GM18951 (cell line): ENCODE measurements around the gene KRT26.
"Not testable (repeated sequence)": the region's sequence is repeated elsewhere in the genome, so short reads cannot be mapped to it uniquely, and the experiment has no call there.

Experiments used
- POLR2A ChIP-seq: IDR thresholded peaks from 4 replicates; pipeline ENCODE4 v1.6.1; 2011; ENCODE audit warnings: mild to moderate bottlenecking; ENCODE audit not compliant: insufficient read length, insufficient read depth; ENCODE audit errors: extremely low read depth
- in situ Hi-C: fragments of 300-500 bp; cut with MboI; formaldehyde crosslinking; loops from one replicate; pipeline ENCODE4 v1.12.0; 2022; ENCODE audit warnings: low sequenced_read_pairs, mixed read lengths, inconsistent platforms; ENCODE audit not compliant: unreplicated experiment

The KRT26 gene, protein sequence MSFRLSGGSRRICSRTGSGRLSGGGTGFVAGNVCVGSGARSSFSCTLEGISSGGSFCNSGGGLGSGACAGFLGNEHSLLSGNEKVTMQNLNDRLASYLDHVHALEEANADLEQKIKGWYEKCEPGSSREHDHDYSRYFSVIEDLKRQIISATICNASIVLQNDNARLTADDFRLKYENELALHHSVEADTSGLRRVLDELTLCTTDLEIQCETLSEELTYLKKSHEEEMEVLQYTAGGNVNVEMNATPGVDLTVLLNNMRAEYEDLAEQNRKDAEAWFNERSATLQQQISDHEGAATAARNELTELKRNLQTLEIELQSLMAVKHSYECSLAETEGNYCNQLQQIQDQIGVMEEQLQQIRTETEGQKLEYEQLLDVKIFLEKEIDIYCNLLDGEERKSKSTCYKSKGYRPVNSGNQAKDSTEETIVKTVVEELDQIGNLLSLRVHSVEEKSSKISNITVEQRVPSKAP

DNA sequence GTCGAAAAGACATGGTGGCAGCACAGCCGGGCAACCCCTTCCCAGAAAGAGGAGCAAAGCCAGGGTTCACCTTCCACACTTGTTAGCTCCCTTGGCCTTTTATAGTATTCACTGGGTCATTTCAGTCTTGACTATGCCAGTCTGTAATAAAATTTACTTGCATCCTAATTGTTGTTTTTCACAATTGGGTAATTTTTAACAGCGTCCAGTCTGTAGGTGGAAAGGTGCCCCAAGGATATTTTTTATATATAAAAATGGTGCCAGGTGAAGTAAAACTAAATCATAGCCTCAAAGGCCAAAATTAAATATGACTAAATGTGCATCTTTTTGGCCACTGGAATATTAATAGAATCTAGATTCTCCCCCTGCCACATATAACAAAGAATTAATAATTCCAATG is at the start of gene KRT26:
Gene KRT26 (minus strand): TSS at position 101 of the 400 bp plus-strand sequence. CDS start 88 bp downstream, at position 13.
- in situ Hi-C loops = no loop called here
- TF ChIP-seq POLR2A = no peak

DNA sequence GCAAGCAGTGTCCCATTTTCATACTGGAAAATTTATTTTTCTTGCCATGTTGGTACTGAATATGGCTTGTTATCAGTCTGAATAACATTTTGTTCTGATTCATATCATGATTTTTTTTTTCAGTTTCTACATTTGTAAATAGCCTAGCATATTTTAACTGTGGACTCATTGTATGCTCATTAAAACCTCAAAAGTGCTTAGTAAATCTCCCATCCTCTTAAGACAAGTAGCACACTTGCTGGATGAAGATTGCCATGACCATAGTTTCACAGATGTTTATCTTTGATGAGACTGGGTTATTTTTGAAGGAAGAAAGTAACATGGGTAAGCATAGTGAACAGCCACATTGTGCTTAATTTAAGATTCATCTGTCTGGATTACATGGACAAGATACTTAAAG is 49.5 kb upstream of the KRT26 start:
- in situ Hi-C loops = no loop called here
- no peak for TF ChIP-seq POLR2A

DNA sequence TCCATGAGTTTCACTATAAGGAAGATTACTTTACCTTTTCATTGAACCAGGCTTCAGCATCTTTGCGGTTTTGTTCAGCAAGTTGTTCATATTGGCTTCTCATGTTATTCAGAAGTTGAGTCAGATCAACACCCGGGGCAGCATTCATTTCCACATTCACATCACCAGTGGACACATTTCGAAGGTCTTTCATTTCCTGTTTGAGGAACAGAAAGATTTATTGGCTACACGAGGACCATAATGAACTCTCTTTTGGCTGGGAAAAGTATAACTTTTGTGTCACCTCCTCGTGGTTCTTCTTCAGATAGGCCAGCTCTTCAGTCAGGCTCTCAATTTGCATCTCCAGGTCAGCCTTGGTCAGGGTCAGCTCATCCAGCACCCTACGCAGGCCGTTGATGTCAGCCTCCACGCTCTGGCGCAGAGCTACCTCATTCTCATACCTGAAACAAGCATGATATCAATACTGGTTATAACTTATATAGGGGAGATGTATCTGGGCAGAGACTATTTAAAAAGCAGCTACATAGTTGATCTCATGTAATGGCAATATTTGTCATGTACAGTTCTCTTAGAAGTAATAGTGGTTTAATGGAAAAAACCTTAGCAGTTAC is 48.3 kb upstream of the KRT26 start:
- in situ Hi-C loops = no loop called here
- no peak for TF ChIP-seq POLR2A

DNA sequence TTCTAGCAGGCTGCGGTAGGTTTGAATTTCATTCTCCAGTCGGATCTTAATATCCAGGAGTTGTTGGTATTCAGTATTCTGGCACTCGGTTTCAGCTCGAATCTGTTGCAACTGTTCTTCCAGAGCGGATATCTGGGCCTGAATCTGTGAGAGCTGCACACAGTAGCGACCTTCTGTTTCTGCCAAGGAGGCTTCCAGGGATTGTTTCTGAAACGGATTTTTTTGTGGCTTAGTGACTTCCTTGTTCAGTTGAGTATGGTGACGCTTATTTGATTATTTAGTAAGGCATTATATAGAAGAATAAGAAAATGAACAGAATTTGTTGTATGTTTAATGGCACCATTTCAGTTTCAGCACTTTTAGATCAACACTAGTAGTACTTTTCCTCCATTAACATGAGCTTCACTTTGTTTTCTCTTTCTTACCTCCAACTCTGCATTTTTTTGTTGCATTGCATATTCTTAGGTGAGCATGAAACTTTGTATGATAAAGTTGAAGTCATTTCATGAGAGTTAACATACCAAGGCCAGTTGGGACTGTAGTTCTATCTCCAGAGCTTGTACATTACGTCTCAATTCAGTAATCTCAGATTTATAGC is 47.6 kb upstream of the KRT26 start:
- no peak for TF ChIP-seq POLR2A
- in situ Hi-C loops = no loop called here

DNA sequence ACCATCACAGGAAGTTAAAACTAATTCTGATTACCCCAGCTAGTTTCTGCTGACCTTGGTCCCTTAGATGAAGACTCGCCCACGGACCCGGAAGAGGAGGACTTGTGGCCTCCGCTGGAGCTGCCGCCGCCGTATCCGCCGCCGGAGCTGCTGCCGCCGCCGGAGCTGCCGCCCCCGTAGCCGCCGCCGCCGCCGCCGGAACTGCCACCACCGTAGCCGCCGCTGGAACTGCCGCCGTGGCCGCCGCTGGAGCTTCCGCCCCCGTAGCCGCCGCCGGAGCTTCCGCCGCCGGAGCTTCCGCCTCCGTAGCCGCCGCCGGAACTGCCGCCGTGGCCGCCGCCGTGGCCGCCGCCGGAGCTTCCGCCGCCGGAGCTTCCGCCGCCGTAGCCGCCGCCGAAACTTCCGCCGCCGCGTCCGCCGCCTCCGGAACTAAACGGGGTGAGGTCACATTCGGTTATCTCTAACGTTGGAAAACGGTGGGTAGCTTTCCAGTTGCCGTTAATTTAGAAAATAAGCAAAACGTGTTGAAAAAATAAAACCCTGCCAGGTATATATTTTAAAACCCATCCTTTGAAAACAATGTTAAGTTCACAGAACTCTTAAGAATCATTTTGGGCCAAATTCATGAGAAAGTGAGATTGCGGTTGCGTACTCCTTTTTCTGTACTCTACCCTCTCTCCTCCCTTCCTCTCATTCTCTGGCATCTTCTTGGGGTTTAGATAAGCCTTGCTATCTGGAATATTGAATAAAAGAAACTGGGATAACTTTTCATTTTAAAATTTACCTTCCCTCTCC is 46.9 kb upstream of the KRT26 start:
- peak; percentile 77 for TF ChIP-seq POLR2A
- in situ Hi-C loops = no loop called here

DNA sequence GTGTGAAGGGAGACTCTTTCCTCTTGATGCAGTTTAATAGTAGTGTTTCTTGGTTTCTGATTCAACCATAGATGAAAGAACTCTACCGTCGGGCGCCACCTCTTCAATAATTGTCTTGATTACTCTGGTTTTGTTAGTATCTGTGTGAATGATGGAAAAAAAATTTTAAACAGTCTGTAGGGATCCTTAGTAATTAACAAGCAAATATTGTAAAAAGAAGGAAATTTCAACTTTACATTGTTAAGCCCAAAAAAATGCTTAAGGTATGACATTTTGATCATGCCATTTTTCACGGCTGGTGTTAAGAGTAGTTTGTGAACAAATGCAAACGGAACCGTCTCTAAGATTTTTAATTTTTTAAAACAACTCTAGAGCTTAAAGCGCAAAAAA is 46.3 kb upstream of the KRT26 start:
- in situ Hi-C loops = no loop called here
- TF ChIP-seq POLR2A = no peak

DNA sequence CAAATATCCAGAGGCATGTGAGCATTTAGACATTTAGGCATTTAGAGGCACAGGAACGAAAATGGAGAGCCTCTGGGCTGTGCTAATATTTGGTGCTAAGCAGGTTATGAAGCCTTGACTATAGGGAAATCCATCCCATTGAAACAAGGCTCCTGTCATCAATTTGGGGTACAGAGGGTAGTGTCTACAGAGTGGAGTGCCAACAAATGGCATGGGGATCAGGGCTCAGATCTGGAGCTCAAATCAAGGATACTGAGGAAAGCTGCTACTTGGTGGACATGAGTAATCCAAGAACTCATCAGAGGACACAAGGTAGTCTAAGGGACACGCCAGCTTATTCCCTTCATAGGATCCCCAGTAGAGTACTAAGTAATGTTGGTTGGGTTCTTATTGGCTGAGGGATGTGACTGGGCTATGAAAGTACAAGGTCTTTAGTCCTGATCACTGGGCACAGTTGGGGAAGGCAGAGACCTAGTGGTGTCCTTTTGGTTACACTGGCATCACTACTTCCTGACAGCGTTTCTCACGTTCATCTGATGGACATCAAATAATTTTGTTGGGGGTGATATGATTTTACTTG is 45.2 kb upstream of the KRT26 start:
- in situ Hi-C loops = no loop called here
- TF ChIP-seq POLR2A = no peak

DNA sequence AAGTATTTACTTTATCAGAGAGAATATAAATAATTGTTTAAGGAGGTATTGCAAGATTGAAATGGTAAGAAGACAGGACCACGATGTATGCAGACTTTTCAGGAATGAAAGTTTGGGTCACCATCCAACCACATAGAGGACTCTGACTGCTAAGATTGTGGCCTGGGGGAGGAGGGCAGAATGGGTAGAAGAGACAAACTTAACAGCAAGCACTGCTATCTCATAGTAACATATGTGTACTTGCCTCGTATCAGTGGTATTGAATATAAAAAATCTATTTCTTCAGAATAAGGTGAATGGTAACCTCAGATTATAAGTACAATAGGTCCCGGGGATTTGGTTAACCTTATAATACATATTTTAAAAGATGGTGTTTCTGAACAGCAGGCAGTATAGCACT is 44.6 kb upstream of the KRT26 start:
- in situ Hi-C loops = no loop called here
- no peak for TF ChIP-seq POLR2A

DNA sequence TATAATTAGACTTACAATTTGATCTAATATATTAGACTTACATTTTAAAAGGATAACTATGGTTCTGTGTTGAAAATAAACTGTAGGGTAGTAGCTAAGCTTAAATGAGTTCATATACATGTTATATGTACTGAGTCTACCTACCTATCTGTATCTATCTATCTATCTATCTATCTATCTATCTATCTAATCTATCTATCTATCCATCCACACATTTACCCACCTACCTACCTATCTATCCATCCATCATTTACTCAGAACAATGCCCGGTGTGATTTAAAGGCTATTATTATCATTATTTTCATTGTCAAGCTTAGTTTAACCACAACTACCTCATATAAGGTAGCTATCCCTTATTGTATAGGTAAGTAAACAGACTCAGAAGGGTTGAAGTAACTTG is 43.4 kb upstream of the KRT26 start:
- no peak for TF ChIP-seq POLR2A
- in situ Hi-C loops = no loop called here

DNA sequence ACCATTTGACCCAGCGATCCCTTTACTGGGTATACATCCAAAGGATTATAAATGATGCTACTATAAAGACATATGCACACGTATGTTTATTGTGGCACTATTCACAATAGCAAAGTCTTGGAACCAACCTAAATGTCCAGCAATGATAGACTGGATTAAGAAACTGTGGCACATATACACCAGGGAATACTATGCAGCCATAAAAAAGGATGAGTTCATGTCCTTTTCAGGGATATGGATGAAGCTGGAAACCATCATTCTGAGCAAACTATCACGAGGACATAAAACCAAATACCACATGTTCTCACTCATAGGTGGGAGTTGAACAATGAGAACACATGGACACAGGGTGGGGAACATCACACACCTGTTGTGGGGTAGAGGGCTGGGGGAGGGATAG is 42.7 kb upstream of the KRT26 start:
- in situ Hi-C loops = not testable (repeated sequence)

DNA sequence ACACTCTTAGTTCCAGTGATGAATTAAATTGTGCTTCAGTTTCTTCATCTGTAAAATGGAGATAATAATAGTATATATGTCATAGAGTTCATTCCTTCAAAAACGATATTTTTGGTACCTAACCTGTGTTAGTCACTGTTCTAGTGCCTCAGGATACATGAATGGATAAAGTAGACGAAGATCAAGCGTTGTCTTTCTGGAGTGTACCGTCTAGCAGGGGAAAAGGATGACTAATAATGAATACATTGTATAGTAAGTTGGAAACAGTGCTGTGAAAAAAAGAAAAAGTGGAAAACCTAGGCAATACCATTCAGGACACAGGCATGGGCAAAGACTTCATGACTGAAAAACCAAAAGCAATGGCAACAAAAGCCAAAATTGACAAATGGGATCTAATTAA is 41.8 kb upstream of the KRT26 start:
- TF ChIP-seq POLR2A = no peak
- in situ Hi-C loops = no loop called here

DNA sequence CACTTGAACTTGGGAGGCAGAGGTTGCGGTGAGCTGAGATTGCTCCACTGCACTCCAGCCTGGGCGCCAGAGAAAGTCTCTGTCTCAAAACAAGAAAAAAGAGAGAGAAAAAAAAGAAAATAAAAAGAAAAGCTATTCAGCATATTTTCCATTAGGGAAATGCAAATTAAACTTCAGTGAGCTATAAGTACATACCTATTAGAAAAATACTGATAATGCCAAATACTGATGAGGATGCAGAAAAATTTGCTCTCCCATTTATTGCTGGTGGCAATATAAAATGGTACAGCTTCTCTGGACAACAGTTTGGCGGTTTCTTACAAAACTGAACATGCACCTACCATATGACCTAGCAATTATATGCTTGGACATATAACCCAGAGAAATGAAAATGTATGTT is 40.6 kb upstream of the KRT26 start:
- in situ Hi-C loops = no loop called here
- TF ChIP-seq POLR2A = no peak

DNA sequence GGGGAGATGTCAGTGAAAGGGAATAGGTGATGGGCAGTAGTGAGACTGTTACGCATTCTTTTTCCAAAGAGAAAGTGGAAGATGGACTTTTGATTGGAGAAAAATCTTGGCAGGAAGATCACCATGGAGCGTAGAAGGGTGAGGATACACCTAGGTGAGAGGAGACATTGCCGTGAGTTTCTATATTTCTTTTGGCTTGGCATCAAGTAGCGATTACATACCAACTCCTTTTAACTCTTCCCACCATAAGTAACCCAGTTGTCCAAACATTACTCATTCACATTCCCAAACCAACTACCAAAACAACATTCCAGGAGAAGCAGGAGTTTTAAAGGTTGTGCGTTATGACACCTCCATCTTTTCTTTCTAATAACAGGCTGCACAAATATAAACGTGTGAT is 38.5 kb upstream of the KRT26 start:
- no peak for TF ChIP-seq POLR2A
- in situ Hi-C loops = no loop called here

DNA sequence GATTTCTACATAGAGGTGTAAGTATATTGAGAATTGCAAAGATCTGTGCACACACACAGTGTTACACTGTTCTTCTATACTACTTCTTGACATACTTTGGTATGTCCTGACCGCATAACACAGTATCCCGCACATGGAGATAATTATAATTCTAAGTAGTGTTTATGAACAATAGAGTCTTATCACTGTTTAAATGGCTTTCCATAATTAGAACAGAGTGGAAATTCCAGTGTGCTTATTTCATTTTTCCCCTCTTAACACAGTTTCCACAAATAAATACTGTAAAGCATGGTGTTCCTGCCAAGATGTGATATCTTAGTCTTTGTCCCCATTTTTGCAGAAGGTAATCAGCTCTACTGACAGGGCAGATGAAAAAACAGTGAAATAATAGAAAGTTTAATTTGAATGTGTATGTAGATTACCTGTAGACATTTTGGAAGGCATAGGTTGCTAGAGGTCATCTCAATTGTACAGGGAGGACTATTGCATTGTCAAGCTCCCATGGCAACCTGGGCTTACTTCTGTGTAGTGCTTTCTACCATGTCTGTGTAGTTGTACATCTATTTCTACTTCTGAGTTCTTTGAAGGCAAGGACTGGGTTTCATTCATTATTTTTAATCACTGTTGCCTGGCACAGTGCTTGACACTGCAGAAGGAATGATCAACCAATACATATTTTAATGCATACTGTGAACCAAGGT is 37.9 kb upstream of the KRT26 start:
- TF ChIP-seq POLR2A = no peak
- in situ Hi-C loops = no loop called here
